SK-N-SH (cell line): ENCODE data around the gene TSPAN11. TPM values are rescaled to one million over a fixed set of nuclear protein-coding genes. Genes with fewer than 3 reads are reported as not detected.

Experiments used
- CTCF ChIA-PET: fragments of 300-600, 350-600 bp; formaldehyde crosslinking; extraction: SDS; loops from one replicate; lab custom pipeline; 2021; lab: Yijun Ruan, JAX
- POLR2A ChIA-PET: fragments of 350-600 bp; sonication (Branson Sonifier 250); formaldehyde crosslinking; extraction: SDS; loops from one replicate; lab custom pipeline; 2020; ENCODE audit warnings: antibody characterized with exemption, inconsistent platforms; lab: Yijun Ruan, JAX
- DNase-seq: peaks from one replicate; pipeline ENCODE4 v3.0.0; 2012
- H2AFZ ChIP-seq: fragments of 200-600 bp; sonication (generic); 2 replicates; pipeline ENCODE4 v1.8.1; 2016; ENCODE audit warnings: antibody characterized with exemption, mild to moderate bottlenecking, low read depth
- H3F3A ChIP-seq: fragments of 200-600 bp; sonication (generic); replicated peaks from 2 replicates; pipeline ENCODE3; 2016; ENCODE audit warnings: antibody characterized with exemption, mild to moderate bottlenecking; ENCODE audit not compliant: insufficient read depth
- H3K27ac ChIP-seq, 2 experiments: fragments of 200-500 bp in 1 of 2; fragments of 200-600 bp in 1 of 2; sonication (Bioruptor generic) in 1 of 2; sonication (generic), shearing (Covaris generic) in 1 of 2; 2 replicates each; pipeline versions ENCODE4 v1.5.1 to v1.6.1; 2014 to 2016; ENCODE audit warnings: low read depth in 2 of 2, inconsistent platforms in 1 of 2, low read length in 1 of 2, mild to moderate bottlenecking in 1 of 2, mixed read lengths in 1 of 2
- H3K27me3 ChIP-seq: fragments of 200-600 bp; sonication (generic), shearing (Covaris generic); 2 replicates; pipeline ENCODE4 v1.6.1; 2016; ENCODE audit warnings: mixed run types; ENCODE audit not compliant: insufficient read depth
- H3K36me3 ChIP-seq, 2 experiments: fragments of 200-500 bp in 1 of 2; fragments of 200-600 bp in 1 of 2; sonication (Bioruptor generic) in 1 of 2; sonication (generic) in 1 of 2; replicated peaks in 1 of 2; 2 replicates each; pipeline versions ENCODE3 to v1.5.1; 2014 to 2016; ENCODE audit warnings: low read length in 1 of 2, mild to moderate bottlenecking in 1 of 2; ENCODE audit not compliant: insufficient read depth in 2 of 2, control insufficient read depth in 1 of 2
- H3K4me1 ChIP-seq, 2 experiments: fragments of 200-500 bp in 1 of 2; fragments of 200-600 bp in 1 of 2; sonication (Bioruptor generic) in 1 of 2; sonication (generic), shearing (Covaris generic) in 1 of 2; 2 replicates each; pipeline versions ENCODE4 v1.5.1 to v1.6.1; 2014 to 2016; ENCODE audit warnings: low read depth in 1 of 2, low read length in 1 of 2, mixed run types in 1 of 2; ENCODE audit not compliant: insufficient read depth in 2 of 2, control insufficient read depth in 1 of 2
- H3K4me2 ChIP-seq: fragments of 200-600 bp; sonication (generic), shearing (Covaris generic); 2 replicates; pipeline ENCODE4 v1.6.1; 2017; ENCODE audit warnings: mixed run types
- H3K4me3 ChIP-seq, 2 experiments: fragments of 200-500 bp in 1 of 2; fragments of 200-600 bp in 1 of 2; sonication (Bioruptor generic) in 1 of 2; sonication (generic), shearing (Covaris generic) in 1 of 2; 2 replicates each; pipeline versions ENCODE4 v1.5.1 to v1.8.1; 2014 to 2016; ENCODE audit warnings: low read depth in 2 of 2, inconsistent platforms in 1 of 2, low read length in 1 of 2, mild to moderate bottlenecking in 1 of 2, mixed read lengths in 1 of 2, moderate library complexity in 1 of 2
- H3K79me2 ChIP-seq: fragments of 200-600 bp; sonication (generic); 2 replicates; pipeline ENCODE4 v1.8.1; 2017; ENCODE audit warnings: mild to moderate bottlenecking; ENCODE audit not compliant: insufficient read depth
- H3K9ac ChIP-seq: fragments of 200-600 bp; sonication (generic); 2 replicates; pipeline ENCODE4 v1.6.1; 2017; ENCODE audit warnings: mixed run types
- H3K9me2 ChIP-seq: fragments of 200-600 bp; sonication (generic); 2 replicates; pipeline ENCODE4 v1.6.1; 2017; ENCODE audit warnings: mixed run types
- H3K9me3 ChIP-seq: fragments of 200-600 bp; sonication (generic); 2 replicates; pipeline ENCODE4 v1.6.1; 2017; ENCODE audit warnings: mixed run types, mild to moderate bottlenecking, moderate library complexity
- H4K20me1 ChIP-seq: fragments of 200-600 bp; sonication (generic); 2 replicates; pipeline ENCODE4 v1.6.1; 2017; ENCODE audit warnings: mild to moderate bottlenecking, mixed run types; ENCODE audit not compliant: insufficient read depth
- EZH2phosphoT487 ChIP-seq: fragments of 200-600 bp; sonication (generic); IDR thresholded peaks from 2 replicates; pipeline ENCODE4 v1.6.1; 2017; ENCODE audit warnings: low read depth, mixed run types, mild to moderate bottlenecking, antibody characterized with exemption, moderate library complexity, borderline replicate concordance
- RAD21 ChIP-seq: IDR thresholded peaks from 2 replicates; pipeline ENCODE4 v1.6.1; 2012; ENCODE audit warnings: mild to moderate bottlenecking, low read length
- RFX5 ChIP-seq: IDR thresholded peaks from 2 replicates; pipeline ENCODE4 v1.6.1; 2012; ENCODE audit warnings: mild to moderate bottlenecking, improper control_type of control experiment, low read length
- RXRA ChIP-seq: IDR thresholded peaks from 2 replicates; pipeline ENCODE4 v1.4.0; 2012; ENCODE audit warnings: low read depth, mild to moderate bottlenecking, borderline replicate concordance
- SIN3A ChIP-seq: IDR thresholded peaks from 2 replicates; pipeline ENCODE4 v1.6.1; 2012; ENCODE audit warnings: low read depth, mild to moderate bottlenecking, low read length, moderate library complexity, borderline replicate concordance
- SMC3 ChIP-seq: IDR thresholded peaks from 2 replicates; pipeline ENCODE4 v1.6.1; 2012; ENCODE audit warnings: low read depth, low read length, improper control_type of control experiment
- TAF1 ChIP-seq: IDR thresholded peaks from 2 replicates; pipeline ENCODE4 v1.6.1; 2012; ENCODE audit warnings: low read depth, mild to moderate bottlenecking, low read length, moderate library complexity, borderline replicate concordance
- TCF12 ChIP-seq: IDR thresholded peaks from 2 replicates; pipeline ENCODE4 v1.4.0; 2012
- YY1 ChIP-seq: IDR thresholded peaks from 2 replicates; pipeline ENCODE4 v1.4.0; 2012; ENCODE audit warnings: low read depth, mild to moderate bottlenecking
- WGBS: methylation state at CpG from one replicate; pipeline ENCODE4 v1.1.6; 2017; ENCODE audit warnings: low lambda C conversion rate; 5-methylcytosine and 5-hydroxymethylcytosine counted together
- polyA plus RNA-seq, 3 experiments: library from polyadenylated mRNA; depleted of rRNA; stranded (reverse); fragments of >200 nt; gene quantifications; 2 replicates each; pipeline ENCODE4 v1.2.3, GENCODE V29; 2012
- TF ChIP-seq, protein P1 (sequence below): fragments of 150-350 bp; IDR thresholded peaks from 2 replicates; pipeline ENCODE4 v1.6.1; 2017; ENCODE audit warnings: antibody characterized with exemption, low read length, low read depth, borderline replicate concordance
- TF ChIP-seq, protein P2 (sequence below): IDR thresholded peaks from 2 replicates; pipeline ENCODE4 v1.4.0; 2012; ENCODE audit warnings: low read depth, borderline replicate concordance
- TF ChIP-seq, protein P3 (sequence below): IDR thresholded peaks from 2 replicates; pipeline ENCODE4 v1.4.0; 2012; ENCODE audit warnings: low read depth

Gene TSPAN11
- polyA plus RNA-seq, 1 of the 3 experiments (the other 2 are of a cell fraction), result 6.4 TPM

DNA sequence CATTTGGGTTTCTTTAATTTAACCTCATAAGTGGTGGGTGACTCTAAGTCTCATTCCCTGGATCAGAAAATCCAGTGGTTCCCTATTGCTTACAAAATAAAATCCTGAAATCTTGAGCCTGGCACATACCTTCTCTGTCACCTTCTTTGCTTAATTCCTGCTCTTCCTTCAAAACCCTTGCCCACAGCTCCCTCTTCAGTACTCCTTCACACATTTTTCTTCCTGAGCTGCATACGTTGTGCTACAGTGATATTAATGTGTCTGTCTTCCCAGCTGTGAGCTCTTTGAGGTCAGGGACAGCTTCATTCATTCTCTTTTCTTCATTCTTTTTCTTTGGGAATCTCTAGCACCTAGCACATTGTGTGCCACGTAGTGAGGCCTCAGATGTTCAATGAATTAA is 9.5 kb downstream of the TSPAN11 start:
- no peaks in the 10 kb centered on the region for H4K20me1 ChIP-seq
- peaks cover 0 to 6% of the 10 kb centered on the region in 2 experiments; a peak in 1 of 4 replicates for H3K4me1 ChIP-seq
- no peaks in the 10 kb centered on the region for H3F3A ChIP-seq
- H2AFZ ChIP-seq, result no peak overlapping the region
- H3K36me3 ChIP-seq, result no peaks in the 10 kb centered on the region
- no peak overlapping the region for H3K4me2 ChIP-seq
- H3K9ac ChIP-seq, result no peak overlapping the region
- H3K27me3 ChIP-seq, result no peaks in the 10 kb centered on the region
- ChIA-PET POLR2A (no interaction called here), CTCF (interaction anchor here (1.0 to 2.1 kb wide), 3 partner anchors 13 to 89 kb away, joined by 3 to 4 read pairs (median 3); no protein-coding TSS in a partner anchor)
- WGBS, result 30% methylated on average over 2 of the region's 2 CpGs
- H3K4me3 ChIP-seq, result no peak overlapping the region
- no peaks in the 10 kb centered on the region for H3K9me2 ChIP-seq
- no peaks in the 10 kb centered on the region for H3K9me3 ChIP-seq
- H3K27ac ChIP-seq, result no peak overlapping the region
- DNase-seq, result no peak
- no peaks in the 10 kb centered on the region for H3K79me2 ChIP-seq
- TF ChIP-seq RXRA (no peak), TAF1 (no peak), RAD21 (0 out of 2 replicates have a peak, but pooled peaks have one; percentile 15), SMC3 (no peak)
- TF ChIP-seq, protein P1, sequence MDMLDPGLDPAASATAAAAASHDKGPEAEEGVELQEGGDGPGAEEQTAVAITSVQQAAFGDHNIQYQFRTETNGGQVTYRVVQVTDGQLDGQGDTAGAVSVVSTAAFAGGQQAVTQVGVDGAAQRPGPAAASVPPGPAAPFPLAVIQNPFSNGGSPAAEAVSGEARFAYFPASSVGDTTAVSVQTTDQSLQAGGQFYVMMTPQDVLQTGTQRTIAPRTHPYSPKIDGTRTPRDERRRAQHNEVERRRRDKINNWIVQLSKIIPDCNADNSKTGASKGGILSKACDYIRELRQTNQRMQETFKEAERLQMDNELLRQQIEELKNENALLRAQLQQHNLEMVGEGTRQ, result no peak

DNA sequence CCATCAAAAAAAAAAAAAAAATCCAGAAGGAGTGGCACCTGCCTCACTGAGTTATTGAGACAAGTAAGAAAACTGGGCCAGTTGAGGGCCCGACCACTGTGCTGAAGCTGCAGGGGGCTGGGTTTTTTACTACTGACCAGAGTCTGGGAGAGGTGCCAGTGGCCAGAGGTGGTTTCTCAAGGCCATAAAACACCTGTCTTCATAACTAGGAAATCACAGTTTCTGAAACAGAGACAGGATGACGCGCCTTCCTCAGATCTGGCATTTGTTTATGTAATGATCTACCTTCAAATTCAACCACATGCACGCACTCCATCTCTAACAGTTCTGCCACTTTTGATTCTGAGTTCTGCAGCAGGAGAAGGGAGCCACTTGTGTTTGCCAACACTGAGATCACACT is 12.7 kb downstream of the TSPAN11 start:
- H3K4me1 ChIP-seq, result peaks cover 0 to 14% of the 10 kb centered on the region in 2 experiments; a peak in 1 of 4 replicates
- TF ChIP-seq EZH2phosphoT487 (no peak), TCF12 (no peak)
- TF ChIP-seq, protein P2, sequence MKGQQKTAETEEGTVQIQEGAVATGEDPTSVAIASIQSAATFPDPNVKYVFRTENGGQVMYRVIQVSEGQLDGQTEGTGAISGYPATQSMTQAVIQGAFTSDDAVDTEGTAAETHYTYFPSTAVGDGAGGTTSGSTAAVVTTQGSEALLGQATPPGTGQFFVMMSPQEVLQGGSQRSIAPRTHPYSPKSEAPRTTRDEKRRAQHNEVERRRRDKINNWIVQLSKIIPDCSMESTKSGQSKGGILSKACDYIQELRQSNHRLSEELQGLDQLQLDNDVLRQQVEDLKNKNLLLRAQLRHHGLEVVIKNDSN, result no peak
- H3K79me2 ChIP-seq, result no peaks in the 10 kb centered on the region
- H3K36me3 ChIP-seq, result no peaks in the 10 kb centered on the region
- no peaks in the 10 kb centered on the region for H3K9me2 ChIP-seq
- ChIA-PET CTCF (no interaction called here), POLR2A (no interaction called here)
- H3F3A ChIP-seq, result no peaks in the 10 kb centered on the region
- H3K9ac ChIP-seq, result no peak overlapping the region
- H3K9me3 ChIP-seq, result no peaks in the 10 kb centered on the region
- no peak for DNase-seq
- no peak overlapping the region; a peak in 1 of 4 replicates for H3K27ac ChIP-seq
- no peaks in the 10 kb centered on the region for H4K20me1 ChIP-seq
- no peak overlapping the region for H3K4me2 ChIP-seq
- no peaks in the 10 kb centered on the region for H3K27me3 ChIP-seq
- H3K4me3 ChIP-seq, result no peak overlapping the region
- WGBS, result 89% methylated on average over 4 of the region's 4 CpGs
- H2AFZ ChIP-seq, result no peak overlapping the region

DNA sequence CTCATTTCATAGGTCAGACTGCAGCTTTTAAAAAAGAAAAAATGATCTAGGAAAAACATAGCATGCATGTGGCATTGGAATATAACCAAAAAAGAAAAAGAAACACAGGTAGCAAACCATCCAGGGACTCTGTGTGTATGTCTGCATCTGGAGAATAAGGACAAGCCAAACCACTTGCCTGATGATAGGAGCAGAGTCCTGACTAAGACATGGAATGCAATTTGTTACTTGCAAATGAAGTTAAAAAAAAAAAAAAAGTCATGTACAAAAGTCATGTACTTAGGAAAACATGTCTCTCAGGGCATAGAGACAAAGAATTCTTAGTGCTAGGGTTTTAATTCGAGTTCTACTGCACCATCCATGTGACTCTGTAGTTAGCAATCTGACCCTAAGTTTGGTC is 15.9 kb downstream of the TSPAN11 start:
- no peaks in the 10 kb centered on the region for H4K20me1 ChIP-seq
- peaks cover 0 to 36% of the 10 kb centered on the region in 2 experiments; a peak in 1 of 4 replicates for H3K4me1 ChIP-seq
- no peaks in the 10 kb centered on the region for H3K79me2 ChIP-seq
- H3K9ac ChIP-seq, result no peak overlapping the region
- H3K4me3 ChIP-seq, result no peak overlapping the region
- no peaks in the 10 kb centered on the region for H3K27me3 ChIP-seq
- ChIA-PET CTCF (no interaction called here), POLR2A (no interaction called here)
- H3K36me3 ChIP-seq, result no peaks in the 10 kb centered on the region
- H3K4me2 ChIP-seq, result no peak overlapping the region
- no peak overlapping the region for H2AFZ ChIP-seq
- H3K9me2 ChIP-seq, result no peaks in the 10 kb centered on the region
- TF ChIP-seq YY1 (no peak), SIN3A (no peak), RFX5 (no peak)
- TF ChIP-seq, protein P3, sequence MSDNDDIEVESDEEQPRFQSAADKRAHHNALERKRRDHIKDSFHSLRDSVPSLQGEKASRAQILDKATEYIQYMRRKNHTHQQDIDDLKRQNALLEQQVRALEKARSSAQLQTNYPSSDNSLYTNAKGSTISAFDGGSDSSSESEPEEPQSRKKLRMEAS, result no peak
- TF ChIP-seq, protein P1, result no peak
- no peaks in the 10 kb centered on the region for H3F3A ChIP-seq
- no peaks in the 10 kb centered on the region for H3K9me3 ChIP-seq
- H3K27ac ChIP-seq, result no peak overlapping the region
- WGBS, result 16% methylated on average over 1 of the region's 1 CpG
- no peak for DNase-seq
